Neural progenitor cell (in vitro differentiated cells): Measurements from ENCODE around the gene SIGMAR1. TPM values are rescaled to one million over a fixed set of nuclear protein-coding genes. Genes with fewer than 3 reads are reported as not detected.
A peak's percentile ranks its signal among the peaks of the same experiment; 100 is the strongest.

Experiments used
- DNase-seq: peaks from one replicate; pipeline ENCODE4 v3.0.0-alpha.2; 2016; ENCODE audit warnings: low spot score
- H2AFZ ChIP-seq: fragments of 200-600 bp; sonication (generic); replicated peaks from 2 replicates; pipeline ENCODE4 v1.6.1; 2016; ENCODE audit warnings: antibody characterized with exemption
- H3F3A ChIP-seq: fragments of 200-600 bp; sonication (generic); 2 replicates; pipeline ENCODE4 v1.6.1; 2016; ENCODE audit warnings: antibody characterized with exemption, low read depth
- H3K27ac ChIP-seq: fragments of 200-600 bp; sonication (generic); 2 replicates; pipeline ENCODE4 v1.5.1; 2016; ENCODE audit warnings: mild to moderate bottlenecking
- H3K27me3 ChIP-seq: fragments of 200-600 bp; sonication (generic); 2 replicates; pipeline ENCODE4 v1.6.1; 2016; ENCODE audit warnings: mild to moderate bottlenecking, moderate library complexity
- H3K36me3 ChIP-seq: fragments of 200-600 bp; sonication (generic); 2 replicates; pipeline ENCODE4 v1.5.1; 2016
- H3K4me1 ChIP-seq: fragments of 200-600 bp; sonication (generic); 2 replicates; pipeline ENCODE4 v1.6.1; 2016; ENCODE audit warnings: mixed run types
- H3K4me2 ChIP-seq: fragments of 200-600 bp; sonication (generic); 2 replicates; pipeline ENCODE4 v1.6.1; 2016
- H3K4me3 ChIP-seq: fragments of 200-600 bp; sonication (generic); 2 replicates; pipeline ENCODE4 v1.5.1; 2016
- H3K79me2 ChIP-seq: fragments of 200-600 bp; sonication (generic); 2 replicates; pipeline ENCODE4 v1.6.1; 2016; ENCODE audit warnings: low read depth
- H3K9ac ChIP-seq: fragments of 200-600 bp; sonication (generic); 2 replicates; pipeline ENCODE4 v1.6.1; 2016
- H3K9me3 ChIP-seq: fragments of 200-600 bp; sonication (generic); 2 replicates; pipeline ENCODE4 v1.5.1; 2016; ENCODE audit warnings: low read depth
- H4K20me1 ChIP-seq: fragments of 200-600 bp; sonication (generic); 2 replicates; pipeline ENCODE4 v1.6.1; 2016; ENCODE audit warnings: low read depth
- H3K27ac Mint-ChIP-seq: 3 replicates; pipeline ENCODE4 v1.8.0; 2021; ENCODE audit warnings: mixed read lengths
- H3K27me3 Mint-ChIP-seq: 2 replicates; pipeline ENCODE4 v1.8.0; 2022; ENCODE audit warnings: low read depth, mild to moderate bottlenecking, inconsistent platforms, moderate library complexity, mixed read lengths; ENCODE audit not compliant: insufficient read depth
- H3K36me3 Mint-ChIP-seq: 3 replicates; pipeline ENCODE4 v1.8.0; 2021; ENCODE audit warnings: mixed read lengths
- H3K4me1 Mint-ChIP-seq: 3 replicates; pipeline ENCODE4 v1.8.0; 2021; ENCODE audit warnings: mixed read lengths
- H3K4me3 Mint-ChIP-seq: 3 replicates; pipeline ENCODE4 v1.8.0; 2021; ENCODE audit warnings: mild to moderate bottlenecking, moderate library complexity, mixed read lengths
- H3K9me3 Mint-ChIP-seq: 3 replicates; pipeline ENCODE4 v1.8.0; 2020; ENCODE audit warnings: mixed read lengths
- EZH2 ChIP-seq: fragments of 200-600 bp; sonication (generic); IDR thresholded peaks from 2 replicates; pipeline ENCODE4 v1.6.1; 2017; ENCODE audit warnings: antibody characterized with exemption, mild to moderate bottlenecking, moderate library complexity
- EZH2phosphoT487 ChIP-seq: fragments of 200-600 bp; sonication (generic); IDR thresholded peaks from 2 replicates; pipeline ENCODE4 v1.6.1; 2017; ENCODE audit warnings: antibody characterized with exemption
- total RNA-seq: library from RNA; depleted of rRNA; stranded (reverse); fragments of >200 nt; gene quantifications from 2 replicates; pipeline ENCODE4 v1.2.3, GENCODE V29; 2015; ENCODE audit warnings: low replicate concordance
- TF ChIP-seq, protein P1 (sequence below): fragments of 200-600 bp; sonication (generic); IDR thresholded peaks from 2 replicates; pipeline ENCODE4 v1.5.1; 2017; ENCODE audit warnings: antibody characterized with exemption, mild to moderate bottlenecking

SIGMAR1 gene
- total RNA-seq, 1 donor from 2014 or later, result 37.8 TPM

DNA sequence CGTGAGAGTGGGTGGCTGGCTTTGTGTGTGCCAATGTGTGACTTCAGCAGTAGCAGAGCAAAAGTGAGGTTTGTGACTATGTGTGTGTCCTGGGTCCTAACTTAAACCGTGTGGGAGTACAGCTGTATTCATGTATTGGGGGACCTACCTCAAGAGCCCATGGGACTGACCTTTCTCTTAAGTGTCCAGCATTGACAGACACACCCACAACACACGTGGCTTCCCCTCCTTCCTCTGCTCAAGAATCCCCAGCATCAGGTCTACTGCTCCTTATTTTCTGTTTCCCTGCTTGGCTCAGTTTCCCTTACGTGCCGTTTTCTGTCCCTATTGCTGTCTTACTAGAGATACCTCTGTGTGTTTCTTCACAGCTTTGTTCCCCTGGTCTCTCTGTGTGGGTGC lies 15.0 kb upstream of the SIGMAR1 start:
- Mint-ChIP-seq H3K36me3 (peaks cover 13% of the 10 kb centered on the region), H3K27ac (peak overlapping the region; percentile 52), H3K4me3 (peak overlapping the region; percentile 85), H3K27me3 (peaks cover 9% of the 10 kb centered on the region), H3K4me1 (peaks cover 57% of the 10 kb centered on the region), H3K9me3 (no peaks in the 10 kb centered on the region)
- no peaks in the 10 kb centered on the region for H3K27me3 ChIP-seq
- peaks cover 19% of the 10 kb centered on the region for H3F3A ChIP-seq
- TF ChIP-seq, protein P1, sequence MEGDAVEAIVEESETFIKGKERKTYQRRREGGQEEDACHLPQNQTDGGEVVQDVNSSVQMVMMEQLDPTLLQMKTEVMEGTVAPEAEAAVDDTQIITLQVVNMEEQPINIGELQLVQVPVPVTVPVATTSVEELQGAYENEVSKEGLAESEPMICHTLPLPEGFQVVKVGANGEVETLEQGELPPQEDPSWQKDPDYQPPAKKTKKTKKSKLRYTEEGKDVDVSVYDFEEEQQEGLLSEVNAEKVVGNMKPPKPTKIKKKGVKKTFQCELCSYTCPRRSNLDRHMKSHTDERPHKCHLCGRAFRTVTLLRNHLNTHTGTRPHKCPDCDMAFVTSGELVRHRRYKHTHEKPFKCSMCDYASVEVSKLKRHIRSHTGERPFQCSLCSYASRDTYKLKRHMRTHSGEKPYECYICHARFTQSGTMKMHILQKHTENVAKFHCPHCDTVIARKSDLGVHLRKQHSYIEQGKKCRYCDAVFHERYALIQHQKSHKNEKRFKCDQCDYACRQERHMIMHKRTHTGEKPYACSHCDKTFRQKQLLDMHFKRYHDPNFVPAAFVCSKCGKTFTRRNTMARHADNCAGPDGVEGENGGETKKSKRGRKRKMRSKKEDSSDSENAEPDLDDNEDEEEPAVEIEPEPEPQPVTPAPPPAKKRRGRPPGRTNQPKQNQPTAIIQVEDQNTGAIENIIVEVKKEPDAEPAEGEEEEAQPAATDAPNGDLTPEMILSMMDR, result no peak
- no peaks in the 10 kb centered on the region for H3K36me3 ChIP-seq
- H3K4me1 ChIP-seq, result peaks cover 29% of the 10 kb centered on the region
- peaks cover 10% of the 10 kb centered on the region for H3K79me2 ChIP-seq
- peaks cover 1% of the 10 kb centered on the region for H4K20me1 ChIP-seq
- H2AFZ ChIP-seq, result no peak overlapping the region
- H3K4me3 ChIP-seq, result no peak overlapping the region
- H3K9ac ChIP-seq, result no peak overlapping the region
- H3K4me2 ChIP-seq, result peak overlapping the region; percentile 81
- H3K27ac ChIP-seq, result no peak overlapping the region
- no peaks in the 10 kb centered on the region for H3K9me3 ChIP-seq
- no peak for DNase-seq

- no peak within 1 kb of the TSS for H3K27ac ChIP-seq
- peak within 1 kb of the TSS; percentile 81 for H3K4me2 ChIP-seq
- peak within 1 kb of the TSS; percentile 30 for H3K9ac ChIP-seq
- H3K4me3 Mint-ChIP-seq, result peak within 1 kb of the TSS; percentile 85
- peak within 1 kb of the TSS; percentile 96 for H3K27ac Mint-ChIP-seq
- H3K36me3 Mint-ChIP-seq, result peaks cover 13% of the 10 kb centered on the region
- H3K79me2 ChIP-seq, result peaks cover 16% of the 10 kb centered on the region
- H3K4me3 ChIP-seq, result peak within 1 kb of the TSS; percentile 50
- DNase-seq, result peak; percentile 95
- H3K27me3 Mint-ChIP-seq, result peaks cover 9% of the 10 kb centered on the region
- TF ChIP-seq EZH2 (no peak), EZH2phosphoT487 (no peak)
- TF ChIP-seq, protein P1, result peak; percentile 25
- H4K20me1 ChIP-seq, result peaks cover 7% of the 10 kb centered on the region
- no peak within 1 kb of the TSS for H2AFZ ChIP-seq
- H3F3A ChIP-seq, result peaks cover 25% of the 10 kb centered on the region
- H3K36me3 ChIP-seq, result no peaks in the 10 kb centered on the region
- peaks cover 63% of the 10 kb centered on the region for H3K4me1 Mint-ChIP-seq
- H3K9me3 ChIP-seq, result no peaks in the 10 kb centered on the region
- H3K9me3 Mint-ChIP-seq, result no peaks in the 10 kb centered on the region
- H3K27me3 ChIP-seq, result no peaks in the 10 kb centered on the region
- H3K4me1 ChIP-seq, result peaks cover 34% of the 10 kb centered on the region
Measured at GRCh38 chr9:34651876-34652601, 14.5 kb upstream of the SIGMAR1 start, which contains the start of gene IL11RA. Gene IL11RA (plus strand): TSS chr9:34652185. CDS start chr9:34655218, 3,033 bp downstream.

GRCh38 chr9:34651321-34651720 lies 13.7 kb upstream of the SIGMAR1 start:
- peak overlapping the region; percentile 50 for H3K4me3 ChIP-seq
- no peak overlapping the region for H2AFZ ChIP-seq
- Mint-ChIP-seq H3K4me1 (peaks cover 66% of the 10 kb centered on the region), H3K27ac (peak overlapping the region; percentile 96), H3K4me3 (peak overlapping the region; percentile 85), H3K9me3 (no peaks in the 10 kb centered on the region), H3K27me3 (peaks cover 9% of the 10 kb centered on the region), H3K36me3 (peaks cover 13% of the 10 kb centered on the region)
- peak overlapping the region; percentile 81 for H3K4me2 ChIP-seq
- H3K9ac ChIP-seq, result peak overlapping the region; percentile 30
- H3K27ac ChIP-seq, result no peak overlapping the region
- H4K20me1 ChIP-seq, result peaks cover 8% of the 10 kb centered on the region
- H3K79me2 ChIP-seq, result peaks cover 16% of the 10 kb centered on the region
- H3K9me3 ChIP-seq, result no peaks in the 10 kb centered on the region
- peaks cover 35% of the 10 kb centered on the region for H3K4me1 ChIP-seq
- TF ChIP-seq EZH2phosphoT487, result no peak
- TF ChIP-seq, protein P1, result no peak
- TF ChIP-seq EZH2, result no peak
- no peak for DNase-seq
- H3K36me3 ChIP-seq, result no peaks in the 10 kb centered on the region
- H3F3A ChIP-seq, result peaks cover 32% of the 10 kb centered on the region
- H3K27me3 ChIP-seq, result no peaks in the 10 kb centered on the region
